A204.1 (cell line): ENCODE measurements around the gene MT3.

Source experiments
- FAIRE-seq: peaks from 2 replicates; lab custom pipeline; 2012; peaks lifted over from hg19 to GRCh38; lab: Jason Lieb, UNC

Gene MT3

DNA sequence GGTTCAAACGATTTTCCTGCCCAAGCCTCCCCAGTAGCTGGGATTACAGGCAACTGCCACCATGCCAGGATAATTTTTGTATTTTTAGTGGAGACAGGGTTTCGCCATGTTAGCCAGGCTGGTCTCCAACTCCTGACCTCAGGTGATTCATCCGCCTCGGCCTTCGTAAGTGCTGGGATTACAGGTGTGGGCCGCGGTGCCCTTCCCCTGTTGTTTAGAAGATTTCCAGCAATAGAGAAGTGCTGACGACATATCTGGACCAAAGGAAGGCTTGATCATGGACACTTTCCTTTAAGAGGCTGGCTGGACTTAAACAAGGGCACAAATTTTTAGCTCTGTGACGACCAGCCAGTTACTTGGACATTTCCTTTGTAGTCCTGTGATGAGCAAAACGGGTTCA is 41.9 kb downstream of the MT3 start:
- FAIRE-seq: no peak

DNA sequence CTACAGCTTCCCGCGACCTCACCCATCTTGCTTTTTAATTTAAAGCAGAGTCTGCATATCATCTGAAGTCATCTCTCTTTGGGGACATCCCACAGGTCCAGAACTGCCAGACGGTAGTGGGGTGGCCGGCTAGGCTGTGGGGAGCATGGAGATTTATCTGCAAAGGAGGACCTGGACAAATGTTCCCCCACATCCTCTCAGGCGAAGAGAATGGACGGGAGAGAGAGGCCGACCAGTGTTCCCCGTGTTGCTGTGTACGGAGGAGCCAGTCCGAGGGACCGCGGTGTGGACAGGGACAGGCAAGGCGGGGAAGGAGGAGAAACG is 42.5 kb downstream of the MT3 start:
- FAIRE-seq: no peak

DNA sequence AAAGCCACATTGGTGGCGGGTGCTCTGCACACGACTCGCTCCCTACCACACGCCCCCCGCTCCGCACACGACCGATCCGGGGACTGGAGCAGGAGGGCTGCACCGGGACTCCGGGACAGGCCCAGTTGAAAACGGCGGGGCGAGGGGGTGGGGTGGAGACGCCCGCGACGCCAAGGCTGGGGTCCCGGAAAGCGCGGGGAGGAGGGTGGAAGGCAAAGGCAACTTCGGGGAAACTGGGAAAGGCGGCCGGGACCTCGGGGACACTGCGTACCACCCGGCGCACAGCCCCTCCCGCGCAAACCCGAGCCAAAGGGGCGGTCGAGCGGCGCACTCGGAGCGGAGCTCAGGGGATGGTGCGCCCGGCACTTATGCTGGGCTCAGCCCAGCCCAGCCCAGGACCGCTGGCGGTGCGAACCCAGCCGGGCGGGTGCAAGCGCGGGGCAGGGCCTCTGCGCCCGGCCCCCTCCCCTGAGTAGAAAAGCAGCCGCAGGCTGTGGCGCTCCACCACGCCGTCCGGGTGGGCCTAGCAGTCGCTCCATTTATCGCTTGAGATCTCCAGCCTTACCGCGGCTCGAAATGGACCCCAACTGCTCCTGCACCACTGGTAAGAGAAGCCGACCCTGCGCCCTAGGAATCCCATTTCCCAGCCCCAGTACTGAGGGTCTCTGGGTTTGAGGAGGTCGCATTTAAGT is 43.0 kb downstream of the MT3 start, which contains the start of gene MT1M:
Gene MT1M (plus strand): TSS at position 504 of the 692 bp plus-strand sequence. CDS start 73 bp downstream, at position 577.
- FAIRE-seq: no peak

DNA sequence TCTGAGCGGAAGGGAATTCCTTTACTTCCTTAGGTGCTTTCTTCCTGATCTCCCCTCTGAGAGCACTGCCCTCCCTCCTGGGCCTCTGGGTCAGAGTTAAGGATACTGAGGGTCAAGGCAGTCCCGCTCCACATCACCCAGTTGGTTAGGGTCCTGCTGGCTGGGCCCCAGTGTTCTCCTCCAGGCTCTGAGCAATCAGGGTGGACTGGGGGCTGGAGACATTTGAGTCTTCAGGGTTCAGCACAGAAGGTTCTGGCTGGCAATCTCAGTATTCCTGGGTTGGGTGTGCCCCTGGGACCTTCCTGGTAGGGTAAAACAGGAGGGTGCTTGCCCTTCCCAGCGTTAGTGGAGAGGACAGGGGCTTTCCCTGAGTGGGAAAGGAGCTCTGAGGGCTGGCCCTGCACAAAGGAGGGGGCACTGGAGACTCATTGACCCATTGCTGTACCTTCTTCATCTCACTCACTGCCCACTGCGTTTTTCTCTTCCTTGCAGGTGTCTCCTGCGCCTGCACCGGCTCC is 43.6 kb downstream of the MT3 start:
- FAIRE-seq: no peak

DNA sequence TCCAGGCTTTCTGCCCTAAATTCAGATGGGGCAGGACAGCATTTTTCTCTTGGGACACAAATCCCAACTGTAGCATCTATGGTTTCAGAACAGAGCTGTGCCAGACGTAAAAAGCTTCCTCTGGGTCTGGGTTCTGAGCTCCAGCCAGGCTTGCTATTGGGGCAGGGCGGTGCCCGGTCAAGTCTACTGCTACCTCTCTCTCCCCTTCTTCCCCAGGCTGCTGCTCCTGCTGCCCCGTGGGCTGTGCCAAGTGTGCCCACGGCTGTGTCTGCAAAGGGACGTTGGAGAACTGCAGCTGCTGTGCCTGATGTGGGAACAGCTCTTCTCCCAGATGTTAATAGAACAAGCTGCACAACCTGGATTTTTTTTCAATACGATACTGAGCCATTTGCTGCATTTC is 44.2 kb downstream of the MT3 start:
- FAIRE-seq: no peak

DNA sequence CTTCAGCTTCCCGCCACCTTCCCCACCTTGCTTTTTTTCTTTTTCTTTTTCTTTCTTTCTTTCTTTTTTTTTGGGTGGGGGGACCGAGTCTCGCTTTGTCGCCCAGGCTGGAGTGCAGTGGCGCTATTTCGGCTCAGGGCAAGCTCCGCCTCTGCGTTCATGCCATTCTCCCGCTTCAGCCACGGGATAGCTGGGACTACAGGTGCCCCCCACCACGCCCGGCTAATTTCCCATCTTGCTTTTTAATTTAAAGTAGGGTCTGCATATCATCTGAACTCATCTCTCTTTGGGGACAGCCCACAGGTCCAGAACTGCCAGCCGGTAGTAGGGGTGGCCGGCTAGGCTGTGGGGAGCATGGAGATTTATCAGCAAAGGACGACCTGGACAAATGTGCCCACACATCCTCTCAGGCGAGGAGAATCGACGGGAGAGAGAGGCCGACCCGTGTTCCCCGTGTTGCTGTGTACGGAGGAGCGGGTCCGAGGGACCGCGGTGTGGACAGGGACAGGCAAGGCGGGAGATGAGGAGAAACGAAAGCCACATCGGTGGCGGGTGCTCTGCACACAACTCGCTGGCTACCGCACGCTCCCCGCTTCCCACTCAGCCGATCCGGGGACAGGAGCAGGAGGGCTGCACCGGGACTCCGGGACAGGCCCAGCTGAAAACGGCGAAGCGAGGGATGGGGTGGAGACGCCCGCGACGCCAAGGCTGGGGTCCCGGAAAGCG is 45.5 kb downstream of the MT3 start:
- FAIRE-seq: no peak

DNA sequence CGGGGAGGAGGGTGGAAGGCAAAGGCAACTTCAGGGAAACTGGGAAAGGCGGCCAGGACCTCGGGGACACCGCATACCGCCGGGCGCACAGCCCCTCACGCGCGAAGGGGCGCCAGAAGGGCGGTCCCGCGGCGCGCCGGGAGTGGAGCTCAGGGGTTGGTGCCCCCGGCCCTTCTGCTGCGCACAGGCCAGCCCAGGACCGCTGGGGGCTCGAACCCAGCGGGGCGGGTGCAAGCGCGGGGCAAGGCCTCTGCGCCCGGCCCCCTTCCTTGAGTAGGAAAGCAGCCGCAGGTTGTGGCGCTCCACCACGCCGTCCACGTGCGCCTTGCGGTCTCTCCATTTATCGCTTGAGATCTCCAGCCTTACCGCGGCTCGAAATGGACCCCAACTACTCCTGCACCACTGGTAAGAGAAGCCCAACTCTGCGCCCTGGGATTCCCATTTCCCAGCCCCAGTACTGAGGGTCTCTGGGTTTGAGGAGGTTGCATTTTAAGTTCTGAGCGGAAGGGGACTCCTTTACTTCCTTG is 46.2 kb downstream of the MT3 start:
- no peak for FAIRE-seq

DNA sequence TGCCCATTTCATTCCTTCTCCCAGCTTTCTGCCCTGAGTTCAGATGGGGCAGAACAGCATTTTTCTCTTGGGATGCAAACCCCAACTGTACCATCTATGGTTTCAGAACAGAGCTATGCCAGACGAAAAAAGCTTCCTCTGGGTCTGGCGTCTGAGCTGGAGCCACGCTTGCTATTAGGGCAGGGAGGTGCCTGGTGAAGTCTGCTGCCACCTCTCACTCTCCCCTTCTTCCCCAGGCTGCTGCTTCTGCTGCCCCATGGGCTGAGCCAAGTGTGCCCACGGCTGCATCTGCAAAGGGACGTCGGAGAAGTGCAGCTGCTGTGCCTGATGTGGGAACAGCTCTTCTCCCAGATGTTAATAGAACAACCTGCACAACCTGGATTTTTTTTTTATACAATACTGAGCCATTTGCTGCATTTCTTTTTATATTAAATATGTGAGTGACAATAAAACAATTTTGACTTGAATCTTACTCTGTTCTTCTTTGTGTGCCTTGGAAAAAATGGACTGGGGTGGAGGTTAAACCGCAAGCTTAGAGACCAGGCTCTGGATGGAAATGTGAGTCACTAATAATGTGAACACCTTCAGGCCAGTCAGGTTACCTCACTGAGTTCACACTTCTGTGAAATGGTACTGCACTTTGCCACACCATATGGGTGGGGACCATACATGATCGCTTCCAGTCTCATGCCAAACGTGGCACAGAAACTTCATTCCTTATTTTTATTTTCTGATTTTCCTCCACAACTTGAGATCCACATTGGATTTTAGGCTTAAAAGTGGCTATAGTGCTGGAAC is 47.5 kb downstream of the MT3 start:
- FAIRE-seq: no peak

DNA sequence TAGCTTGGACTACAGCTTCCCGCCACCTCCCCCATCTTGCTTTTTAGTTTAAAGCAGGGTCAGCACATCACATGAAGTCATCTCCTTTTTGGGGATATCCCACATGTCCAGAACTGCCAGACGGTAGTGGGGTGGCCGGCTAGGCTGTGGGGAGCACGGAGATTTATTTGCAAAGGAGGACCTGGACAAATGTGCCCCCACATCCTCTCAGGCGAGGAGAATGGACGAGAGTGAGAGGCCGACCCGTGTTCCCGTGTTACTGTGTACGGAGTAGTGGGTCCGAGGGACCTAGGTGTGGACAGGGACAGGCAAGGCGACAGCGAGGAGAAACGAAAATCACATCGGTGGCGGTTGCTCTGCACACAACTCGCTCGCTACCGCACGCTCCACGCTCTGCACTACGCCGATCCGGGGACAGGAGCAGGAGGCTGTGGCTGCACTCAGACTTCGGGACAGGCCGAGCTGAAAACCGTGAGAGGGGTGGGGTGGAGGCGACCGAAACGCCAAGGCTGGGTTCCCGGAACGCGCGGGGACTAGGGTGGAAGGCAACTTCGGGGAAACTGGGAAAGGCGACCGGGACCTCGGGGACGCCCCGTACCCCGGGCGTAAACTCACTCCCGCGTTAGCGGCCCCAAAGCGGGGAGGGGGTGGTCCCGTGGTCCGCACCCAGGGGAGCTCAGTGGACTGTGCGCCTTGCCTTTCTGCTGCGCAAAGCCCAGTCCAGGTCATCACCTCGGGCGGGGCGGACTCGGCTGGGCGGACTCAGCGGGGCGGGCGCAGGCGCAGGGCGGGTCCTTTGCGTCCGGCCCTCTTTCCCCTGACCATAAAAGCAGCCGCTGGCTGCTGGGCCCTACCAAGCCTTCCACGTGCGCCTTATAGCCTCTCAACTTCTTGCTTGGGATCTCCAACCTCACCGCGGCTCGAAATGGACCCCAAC is 48.8 kb downstream of the MT3 start, which contains the start of gene MT1A:
Gene MT1A (plus strand): TSS at position 853 of the 937 bp plus-strand sequence. CDS start 73 bp downstream, at position 926.
- FAIRE-seq: no peak

DNA sequence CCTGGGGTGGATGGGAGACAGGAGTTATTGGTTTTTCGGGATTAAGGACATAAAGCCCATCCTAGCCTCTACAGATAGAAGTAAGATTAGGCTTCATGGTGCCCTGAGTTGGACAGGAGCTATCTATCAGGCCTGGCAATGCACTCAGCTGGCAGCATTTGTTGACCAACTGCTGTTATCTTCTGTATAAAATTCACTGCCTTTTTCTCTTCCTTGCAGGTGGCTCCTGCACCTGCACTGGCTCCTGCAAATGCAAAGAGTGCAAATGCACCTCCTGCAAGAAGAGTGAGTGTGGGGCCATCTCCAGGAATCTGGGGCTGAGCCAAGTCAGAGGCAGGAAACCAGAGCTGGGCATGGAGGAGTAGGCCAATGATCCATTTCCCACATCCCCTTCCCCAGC is 49.7 kb downstream of the MT3 start:
- no peak for FAIRE-seq

DNA sequence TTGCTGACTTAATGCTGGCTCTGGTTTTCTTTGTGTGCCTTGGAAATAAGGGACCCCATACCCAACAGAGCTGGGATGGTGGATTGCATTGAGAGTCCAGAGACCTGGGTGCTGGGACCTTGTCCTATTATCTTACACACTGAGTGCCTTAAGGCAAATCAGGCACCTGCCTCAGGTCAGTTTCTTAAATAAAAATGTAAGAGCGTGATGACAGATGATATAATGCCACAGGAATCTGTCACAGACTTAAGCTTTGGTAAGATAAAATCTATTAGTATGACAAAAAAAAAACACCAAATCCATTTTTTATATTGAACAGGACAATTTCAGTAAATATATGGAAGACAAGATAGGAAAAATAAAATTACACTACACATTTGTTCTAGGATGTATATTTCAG is 50.7 kb downstream of the MT3 start:
- FAIRE-seq: no peak
